Measurements from ENCODE around the gene RNPEPL1.

The RNPEPL1 gene

DNA sequence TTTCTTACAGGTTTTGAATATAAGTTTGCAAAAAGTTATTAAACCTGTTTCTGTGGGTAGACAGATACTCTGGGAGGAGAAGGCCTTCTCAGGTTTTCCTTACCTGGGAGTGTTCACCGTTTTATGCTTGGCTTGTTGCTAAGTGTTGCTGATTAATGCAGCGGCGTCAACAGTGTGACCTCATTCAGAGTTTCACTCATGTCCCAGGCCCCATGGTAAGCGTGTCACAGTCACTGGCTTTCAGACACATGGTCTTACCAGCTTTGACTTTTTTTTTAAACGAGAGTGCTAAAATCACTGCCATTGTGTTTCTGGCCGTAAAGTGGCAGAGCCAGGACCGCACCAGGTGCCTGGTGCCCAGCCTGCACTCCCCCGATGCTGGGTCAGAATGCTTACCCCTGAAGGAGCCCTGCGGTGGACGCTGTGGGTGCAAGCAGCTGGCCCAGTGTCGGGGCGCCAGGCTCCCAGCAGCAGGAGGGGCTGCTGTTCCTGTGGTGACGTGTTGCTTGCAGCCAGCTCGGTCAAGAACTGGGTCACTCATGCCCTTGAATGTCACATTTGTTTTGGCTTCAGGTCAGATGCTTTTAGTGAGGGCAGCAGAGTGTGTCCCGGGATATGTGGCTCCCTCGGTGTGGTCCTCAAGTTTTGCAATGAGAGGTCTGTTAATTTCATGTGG is 21.7 kb downstream of the RNPEPL1 start:
- H3K9me3 ChIP-seq (ENCODE audit: control insufficient read depth in 5 of 5, low read length in 5 of 5), result no peaks in the 10 kb centered on the region
- H3K36me3 ChIP-seq (ENCODE audit: control insufficient read depth in 5 of 5, insufficient read depth in 5 of 5, low read length in 5 of 5), result peaks cover 0 to 52% (median 39%) of the 10 kb centered on the region in 5 donors
- peaks cover 16 to 35% (median 31%) of the 10 kb centered on the region in 5 donors for H3K4me1 ChIP-seq (ENCODE audit: control insufficient read depth in 5 of 5, insufficient read depth in 5 of 5, low read length in 5 of 5)
- H3K27ac ChIP-seq (ENCODE audit: low read depth, low read length), result no peak overlapping the region
- H3K4me3 ChIP-seq (ENCODE audit: low read depth in 1 of 5, low read length in 5 of 5), result no peak overlapping the region
- H3K27me3 ChIP-seq (ENCODE audit: control insufficient read depth in 5 of 5, insufficient read depth in 4 of 5, low read length in 5 of 5), result no peaks in the 10 kb centered on the region
- no peak overlapping the region for H3K9ac ChIP-seq (ENCODE audit: low read length in 5 of 5)

DNA sequence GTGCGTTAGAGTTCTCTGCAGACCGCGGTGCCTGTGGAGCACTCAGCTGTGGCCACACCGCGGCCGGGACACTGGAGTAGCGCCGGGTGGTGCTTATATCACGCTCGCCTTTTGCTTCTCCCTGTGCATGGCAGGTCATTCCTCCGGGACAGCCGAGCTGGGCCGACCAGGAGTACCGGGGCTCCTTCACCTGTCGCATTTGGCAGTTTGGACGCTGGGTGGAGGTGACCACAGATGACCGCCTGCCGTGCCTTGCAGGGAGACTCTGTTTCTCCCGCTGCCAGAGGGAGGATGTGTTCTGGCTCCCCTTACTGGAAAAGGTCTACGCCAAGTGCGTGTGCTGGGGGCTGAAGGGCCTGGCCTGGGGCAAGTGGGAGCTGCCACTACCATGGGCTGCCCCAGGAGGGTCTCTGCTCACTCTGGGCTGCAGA is 22.4 kb downstream of the RNPEPL1 start:
- H3K9ac ChIP-seq (ENCODE audit: low read length in 5 of 5), result no peak overlapping the region
- H3K27ac ChIP-seq (ENCODE audit: low read depth, low read length), result no peak overlapping the region
- no peaks in the 10 kb centered on the region for H3K9me3 ChIP-seq (ENCODE audit: control insufficient read depth in 5 of 5, low read length in 5 of 5)
- H3K4me1 ChIP-seq (ENCODE audit: control insufficient read depth in 5 of 5, insufficient read depth in 5 of 5, low read length in 5 of 5), result peaks cover 10 to 35% (median 27%) of the 10 kb centered on the region in 5 donors
- H3K4me3 ChIP-seq (ENCODE audit: low read depth in 1 of 5, low read length in 5 of 5), result no peak overlapping the region
- no peaks in the 10 kb centered on the region for H3K27me3 ChIP-seq (ENCODE audit: control insufficient read depth in 5 of 5, insufficient read depth in 4 of 5, low read length in 5 of 5)
- peaks cover 0 to 59% (median 46%) of the 10 kb centered on the region in 5 donors for H3K36me3 ChIP-seq (ENCODE audit: control insufficient read depth in 5 of 5, insufficient read depth in 5 of 5, low read length in 5 of 5)

DNA sequence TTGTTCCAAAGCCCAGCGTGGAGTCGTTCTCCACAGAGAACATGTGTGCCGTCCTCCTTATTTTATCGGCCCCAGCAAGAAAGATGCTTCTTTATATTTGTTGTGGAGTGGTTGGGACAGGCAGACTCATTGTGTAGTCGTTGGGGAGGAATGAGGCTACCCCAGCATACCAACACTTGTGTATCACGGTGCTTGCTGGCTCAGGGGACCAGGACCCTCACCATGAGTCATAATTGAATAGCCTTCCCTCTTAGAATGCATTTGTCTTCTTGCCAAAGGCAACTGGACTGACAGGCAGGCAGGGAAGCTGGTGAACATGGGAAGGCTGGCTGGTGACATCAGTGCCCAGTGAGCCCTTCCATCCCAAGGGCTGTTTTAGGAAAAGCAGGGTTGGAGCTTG is 22.9 kb downstream of the RNPEPL1 start:
- Histone ChIP-seq H3K4me1 (ENCODE audit: control insufficient read depth in 5 of 5, insufficient read depth in 5 of 5, low read length in 5 of 5) (peaks cover 10 to 37% (median 29%) of the 10 kb centered on the region in 5 donors), H3K9me3 (ENCODE audit: control insufficient read depth in 5 of 5, low read length in 5 of 5) (no peaks in the 10 kb centered on the region), H3K36me3 (ENCODE audit: control insufficient read depth in 5 of 5, insufficient read depth in 5 of 5, low read length in 5 of 5) (peaks cover 0 to 64% (median 50%) of the 10 kb centered on the region in 5 donors), H3K4me3 (ENCODE audit: low read depth in 1 of 5, low read length in 5 of 5) (no peak overlapping the region), H3K27ac (ENCODE audit: low read depth, low read length) (no peak overlapping the region), H3K27me3 (ENCODE audit: control insufficient read depth in 5 of 5, insufficient read depth in 4 of 5, low read length in 5 of 5) (no peaks in the 10 kb centered on the region), H3K9ac (ENCODE audit: low read length in 5 of 5) (no peak overlapping the region)

DNA sequence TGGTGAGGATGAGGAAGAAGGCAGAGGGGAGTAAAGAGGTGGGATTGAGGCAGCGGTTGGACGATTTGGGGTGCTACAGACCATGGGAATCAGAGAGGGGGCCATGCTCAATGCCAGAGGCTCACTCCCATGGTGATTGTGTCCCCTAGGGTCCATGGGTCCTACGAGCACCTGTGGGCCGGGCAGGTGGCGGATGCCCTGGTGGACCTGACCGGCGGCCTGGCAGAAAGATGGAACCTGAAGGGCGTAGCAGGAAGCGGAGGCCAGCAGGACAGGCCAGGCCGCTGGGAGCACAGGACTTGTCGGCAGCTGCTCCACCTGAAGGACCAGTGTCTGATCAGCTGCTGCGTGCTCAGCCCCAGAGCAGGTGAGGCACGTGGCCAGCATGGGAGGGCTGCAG is 23.5 kb downstream of the RNPEPL1 start:
- no peak overlapping the region for H3K27ac ChIP-seq (ENCODE audit: low read depth, low read length)
- H3K4me1 ChIP-seq (ENCODE audit: control insufficient read depth in 5 of 5, insufficient read depth in 5 of 5, low read length in 5 of 5), result peaks cover 10 to 42% (median 32%) of the 10 kb centered on the region in 5 donors
- H3K27me3 ChIP-seq (ENCODE audit: control insufficient read depth in 5 of 5, insufficient read depth in 4 of 5, low read length in 5 of 5), result no peaks in the 10 kb centered on the region
- no peaks in the 10 kb centered on the region for H3K9me3 ChIP-seq (ENCODE audit: control insufficient read depth in 5 of 5, low read length in 5 of 5)
- H3K36me3 ChIP-seq (ENCODE audit: control insufficient read depth in 5 of 5, insufficient read depth in 5 of 5, low read length in 5 of 5), result peaks cover 0 to 68% (median 55%) of the 10 kb centered on the region in 5 donors
- H3K4me3 ChIP-seq (ENCODE audit: low read depth in 1 of 5, low read length in 5 of 5), result no peak overlapping the region
- H3K9ac ChIP-seq (ENCODE audit: low read length in 5 of 5), result no peak overlapping the region

DNA sequence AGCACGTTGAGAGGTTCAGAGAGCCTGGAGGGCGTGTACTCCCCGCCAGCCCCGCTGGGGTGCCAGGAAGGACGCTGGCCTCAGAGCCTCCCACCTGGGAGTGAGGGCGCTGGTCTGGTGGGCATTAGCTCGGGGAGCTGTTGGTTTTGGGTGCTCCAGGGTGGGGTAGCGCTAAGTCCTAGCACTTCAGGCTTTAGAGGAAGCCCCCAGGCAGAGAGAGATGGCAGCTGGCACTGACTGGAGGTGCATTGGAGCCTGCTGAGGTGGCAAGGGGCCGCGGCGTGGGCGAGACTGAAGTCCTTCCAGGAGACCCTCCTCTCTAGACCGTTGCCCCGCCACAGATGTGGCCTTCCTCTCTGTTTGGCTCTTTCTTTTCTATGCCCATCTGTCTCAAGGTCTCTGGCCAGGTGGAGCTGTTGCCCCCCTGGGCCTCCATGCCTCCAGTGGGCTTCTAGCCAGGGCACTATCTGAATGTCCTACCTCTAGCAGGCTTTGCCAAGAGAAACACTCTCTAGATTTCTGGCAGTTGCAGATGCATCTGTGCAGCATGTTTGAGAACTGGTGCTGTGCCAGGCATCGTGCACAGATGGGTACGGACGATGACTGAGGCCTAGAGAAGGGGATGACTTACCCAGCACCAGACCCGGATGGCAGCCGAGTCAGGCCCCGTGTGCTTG is 24.9 kb downstream of the RNPEPL1 start:
- Histone ChIP-seq H3K27ac (ENCODE audit: low read depth, low read length) (no peak overlapping the region), H3K9ac (ENCODE audit: low read length in 5 of 5) (no peak overlapping the region), H3K36me3 (ENCODE audit: control insufficient read depth in 5 of 5, insufficient read depth in 5 of 5, low read length in 5 of 5) (peaks cover 0 to 80% (median 64%) of the 10 kb centered on the region in 5 donors), H3K4me1 (ENCODE audit: control insufficient read depth in 5 of 5, insufficient read depth in 5 of 5, low read length in 5 of 5) (peaks cover 2 to 33% (median 20%) of the 10 kb centered on the region in 5 donors), H3K4me3 (ENCODE audit: low read depth in 1 of 5, low read length in 5 of 5) (no peak overlapping the region), H3K27me3 (ENCODE audit: control insufficient read depth in 5 of 5, insufficient read depth in 4 of 5, low read length in 5 of 5) (no peaks in the 10 kb centered on the region), H3K9me3 (ENCODE audit: control insufficient read depth in 5 of 5, low read length in 5 of 5) (no peaks in the 10 kb centered on the region)

DNA sequence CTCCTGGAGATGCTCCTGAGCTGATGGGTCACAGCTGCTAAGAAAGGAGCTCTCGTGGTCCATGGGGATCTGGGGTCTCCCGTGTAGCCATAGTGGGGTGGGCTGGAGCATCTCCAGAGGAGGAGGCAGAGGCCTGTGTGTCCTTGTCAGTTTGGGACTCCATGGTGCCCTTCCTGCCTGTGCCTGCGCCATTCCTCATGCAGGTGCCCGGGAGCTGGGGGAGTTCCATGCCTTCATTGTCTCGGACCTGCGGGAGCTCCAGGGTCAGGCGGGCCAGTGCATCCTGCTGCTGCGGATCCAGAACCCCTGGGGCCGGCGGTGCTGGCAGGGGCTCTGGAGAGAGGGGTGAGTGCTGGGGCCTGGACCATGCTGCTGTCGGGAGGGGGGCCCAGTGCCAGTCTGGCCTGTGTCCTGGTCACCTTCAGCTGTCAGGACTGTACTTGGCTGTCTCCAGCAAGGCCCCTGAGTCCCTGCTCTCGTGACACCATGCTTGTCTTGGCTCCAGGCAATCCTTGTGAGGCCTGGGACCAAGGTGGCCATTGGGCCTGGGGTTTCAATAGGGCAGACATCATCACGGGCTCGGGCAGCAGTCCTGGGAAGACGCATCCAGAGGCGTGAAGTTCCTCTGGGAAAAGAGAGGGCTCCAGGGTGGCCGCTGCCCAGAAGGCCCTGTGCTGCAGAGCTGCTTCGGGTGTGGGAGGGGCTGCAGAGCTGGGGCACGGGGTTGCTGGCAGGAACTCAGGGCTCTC is 25.6 kb downstream of the RNPEPL1 start:
- Histone ChIP-seq H3K27me3 (ENCODE audit: control insufficient read depth in 5 of 5, insufficient read depth in 4 of 5, low read length in 5 of 5) (no peaks in the 10 kb centered on the region), H3K9ac (ENCODE audit: low read length in 5 of 5) (no peak overlapping the region), H3K9me3 (ENCODE audit: control insufficient read depth in 5 of 5, low read length in 5 of 5) (no peaks in the 10 kb centered on the region), H3K36me3 (ENCODE audit: control insufficient read depth in 5 of 5, insufficient read depth in 5 of 5, low read length in 5 of 5) (peaks cover 0 to 87% (median 71%) of the 10 kb centered on the region in 5 donors), H3K4me3 (ENCODE audit: low read depth in 1 of 5, low read length in 5 of 5) (no peak overlapping the region), H3K4me1 (ENCODE audit: control insufficient read depth in 5 of 5, insufficient read depth in 5 of 5, low read length in 5 of 5) (peaks cover 0 to 28% (median 18%) of the 10 kb centered on the region in 5 donors), H3K27ac (ENCODE audit: low read depth, low read length) (no peak overlapping the region)

DNA sequence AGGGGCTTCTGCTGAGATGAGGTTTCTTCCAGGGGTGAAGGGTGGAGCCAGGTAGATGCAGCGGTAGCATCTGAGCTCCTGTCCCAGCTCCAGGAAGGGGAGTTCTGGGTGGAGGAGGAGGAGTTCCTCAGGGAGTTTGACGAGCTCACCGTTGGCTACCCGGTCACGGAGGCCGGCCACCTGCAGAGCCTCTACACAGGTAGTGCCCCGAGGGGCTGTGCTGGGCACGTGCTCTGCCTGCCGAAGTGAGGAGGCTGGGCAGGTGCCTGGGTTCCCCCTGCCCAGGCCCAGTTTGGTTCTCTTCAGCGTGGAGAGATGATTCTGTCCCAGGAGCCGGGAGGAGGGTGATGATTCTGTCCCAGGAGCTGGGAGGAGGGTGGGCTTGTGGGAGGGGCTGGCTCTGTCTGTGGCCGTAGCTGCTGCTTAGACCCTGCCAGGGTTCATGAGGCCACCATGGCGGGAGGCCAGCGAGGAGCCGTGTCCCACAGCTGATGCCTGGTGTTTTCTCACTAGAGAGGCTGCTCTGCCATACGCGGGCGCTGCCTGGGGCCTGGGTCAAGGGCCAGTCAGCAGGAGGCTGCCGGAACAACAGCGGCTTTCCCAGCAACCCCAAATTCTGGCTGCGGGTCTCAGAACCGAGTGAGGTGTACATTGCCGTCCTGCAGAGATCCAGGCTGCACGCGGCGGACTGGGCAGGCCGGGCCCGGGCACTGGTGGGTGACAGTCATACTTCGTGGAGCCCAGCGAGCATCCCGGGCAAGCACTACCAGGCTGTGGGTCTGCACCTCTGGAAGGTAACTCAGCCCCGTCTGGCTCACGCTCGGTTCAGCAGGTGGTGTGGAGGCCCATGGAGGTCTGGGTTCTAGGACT is 26.5 kb downstream of the RNPEPL1 start:
- Histone ChIP-seq H3K4me3 (ENCODE audit: low read depth in 1 of 5, low read length in 5 of 5) (no peak overlapping the region), H3K4me1 (ENCODE audit: control insufficient read depth in 5 of 5, insufficient read depth in 5 of 5, low read length in 5 of 5) (peaks cover 0 to 28% (median 18%) of the 10 kb centered on the region in 5 donors), H3K36me3 (ENCODE audit: control insufficient read depth in 5 of 5, insufficient read depth in 5 of 5, low read length in 5 of 5) (peaks cover 0 to 91% (median 74%) of the 10 kb centered on the region in 5 donors), H3K9me3 (ENCODE audit: control insufficient read depth in 5 of 5, low read length in 5 of 5) (no peaks in the 10 kb centered on the region), H3K9ac (ENCODE audit: low read length in 5 of 5) (peak overlapping the region in 1 of 5 donors; percentile 9), H3K27me3 (ENCODE audit: control insufficient read depth in 5 of 5, insufficient read depth in 4 of 5, low read length in 5 of 5) (no peaks in the 10 kb centered on the region), H3K27ac (ENCODE audit: low read depth, low read length) (no peak overlapping the region)

DNA sequence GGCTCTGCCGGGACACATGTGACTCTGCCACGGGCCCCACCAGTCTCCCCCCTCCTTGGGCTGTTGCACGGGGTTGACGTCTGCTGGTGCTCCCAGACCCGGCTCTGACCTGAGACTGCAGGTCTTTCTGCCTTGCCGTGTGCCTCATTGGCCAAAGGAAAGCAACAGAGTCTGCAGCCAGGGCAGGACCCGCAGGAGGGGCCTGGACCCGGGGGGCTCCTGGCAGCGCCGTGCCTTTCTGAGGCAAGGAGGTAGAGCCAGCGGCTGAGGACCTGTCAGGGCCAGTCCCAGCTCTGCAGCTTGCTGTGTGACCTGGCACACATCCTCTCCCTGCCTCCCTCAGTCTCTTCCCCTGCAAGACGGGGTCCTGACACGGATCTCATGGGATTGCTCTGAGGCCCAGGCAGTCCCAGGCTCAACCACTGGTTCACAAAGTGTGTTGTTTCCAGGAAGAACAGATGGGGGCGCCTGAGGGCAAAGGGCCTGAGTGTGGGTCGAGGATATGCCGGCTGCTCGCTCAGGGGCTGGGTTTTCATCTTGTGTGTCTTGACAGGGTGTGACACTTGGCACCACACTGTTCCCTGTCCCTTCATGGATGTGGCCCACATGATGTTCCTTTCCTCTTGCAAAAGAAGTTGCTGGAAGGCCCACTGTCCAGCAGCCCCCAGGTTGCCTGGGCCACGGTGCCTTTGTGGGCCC is 27.2 kb downstream of the RNPEPL1 start:
- H3K4me1 ChIP-seq (ENCODE audit: control insufficient read depth in 5 of 5, insufficient read depth in 5 of 5, low read length in 5 of 5), result peaks cover 0 to 28% (median 18%) of the 10 kb centered on the region in 5 donors
- peaks cover 0 to 89% (median 72%) of the 10 kb centered on the region in 5 donors for H3K36me3 ChIP-seq (ENCODE audit: control insufficient read depth in 5 of 5, insufficient read depth in 5 of 5, low read length in 5 of 5)
- peak overlapping the region in 1 of 5 donors; percentile 50 for H3K9ac ChIP-seq (ENCODE audit: low read length in 5 of 5)
- no peak overlapping the region for H3K4me3 ChIP-seq (ENCODE audit: low read depth in 1 of 5, low read length in 5 of 5)
- H3K27ac ChIP-seq (ENCODE audit: low read depth, low read length), result no peak overlapping the region
- H3K9me3 ChIP-seq (ENCODE audit: control insufficient read depth in 5 of 5, low read length in 5 of 5), result no peaks in the 10 kb centered on the region
- H3K27me3 ChIP-seq (ENCODE audit: control insufficient read depth in 5 of 5, insufficient read depth in 4 of 5, low read length in 5 of 5), result no peaks in the 10 kb centered on the region

DNA sequence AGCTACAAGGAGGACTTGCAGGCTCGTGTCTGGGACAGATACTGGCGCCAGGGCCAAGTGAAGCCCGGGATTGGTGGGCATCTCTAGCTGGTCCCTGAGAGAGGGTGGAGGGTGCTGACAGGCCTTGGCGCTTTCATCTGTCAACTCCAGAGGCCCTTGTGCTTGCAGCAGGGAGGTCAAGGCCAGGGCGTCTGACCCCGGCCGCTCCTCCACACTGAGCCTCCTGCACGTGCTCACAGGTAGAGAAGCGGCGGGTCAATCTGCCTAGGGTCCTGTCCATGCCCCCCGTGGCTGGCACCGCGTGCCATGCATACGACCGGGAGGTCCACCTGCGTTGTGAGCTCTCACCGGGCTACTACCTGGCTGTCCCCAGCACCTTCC is 27.8 kb downstream of the RNPEPL1 start:
- Histone ChIP-seq H3K4me1 (ENCODE audit: control insufficient read depth in 5 of 5, insufficient read depth in 5 of 5, low read length in 5 of 5) (peaks cover 0 to 28% (median 18%) of the 10 kb centered on the region in 5 donors), H3K9me3 (ENCODE audit: control insufficient read depth in 5 of 5, low read length in 5 of 5) (no peaks in the 10 kb centered on the region), H3K9ac (ENCODE audit: low read length in 5 of 5) (peak overlapping the region in 1 of 5 donors; percentile 50), H3K27me3 (ENCODE audit: control insufficient read depth in 5 of 5, insufficient read depth in 4 of 5, low read length in 5 of 5) (no peaks in the 10 kb centered on the region), H3K27ac (ENCODE audit: low read depth, low read length) (no peak overlapping the region), H3K4me3 (ENCODE audit: low read depth in 1 of 5, low read length in 5 of 5) (peak overlapping the region in 1 of 5 donors; percentile 1), H3K36me3 (ENCODE audit: control insufficient read depth in 5 of 5, insufficient read depth in 5 of 5, low read length in 5 of 5) (peaks cover 0 to 89% (median 68%) of the 10 kb centered on the region in 5 donors)
